HuH-7 (cell line): ENCODE data around the gene SPOPL.

Source experiments
- DNase-seq: peaks from one replicate; pipeline ENCODE4 v3.0.0; 2011; ENCODE audit warnings: low spot score

SPOPL gene

GRCh38 chr2:138601458-138602165 lies 100.0 kb downstream of the SPOPL start:
- no peak for DNase-seq

GRCh38 chr2:138602166-138602460 lies 100.5 kb downstream of the SPOPL start:
- DNase-seq: no peak

GRCh38 chr2:138607746-138608145 lies 106.2 kb downstream of the SPOPL start:
- DNase-seq: no peak

- no peak for DNase-seq
Observed at GRCh38 chr2:138609446-138609845, 107.9 kb downstream of the SPOPL start.

GRCh38 chr2:138610201-138610953 lies 108.8 kb downstream of the SPOPL start:
- no peak for DNase-seq

GRCh38 chr2:138615257-138615656 lies 113.7 kb downstream of the SPOPL start:
- no peak for DNase-seq

- DNase-seq: no peak
Observed at GRCh38 chr2:138617026-138617425, 115.5 kb downstream of the SPOPL start.

GRCh38 chr2:138618971-138619370 lies 117.4 kb downstream of the SPOPL start:
- DNase-seq: no peak

- DNase-seq: no peak
Observed at GRCh38 chr2:138620431-138620830, 118.9 kb downstream of the SPOPL start.

- peak; percentile 18 for DNase-seq
Observed at GRCh38 chr2:138621139-138621538, 119.6 kb downstream of the SPOPL start.

GRCh38 chr2:138622613-138623012 lies 121.0 kb downstream of the SPOPL start:
- no peak for DNase-seq
